Subcutaneous abdominal adipose tissue (tissue), 5 donors: ENCODE measurements around the gene KDM1B.

ENCODE experiments used
- H3K27ac ChIP-seq: one replicate; pipeline ENCODE4 v1.7.0; 2013; ENCODE audit warnings: low read depth, mild to moderate bottlenecking, inconsistent platforms, low read length, moderate library complexity
- H3K27me3 ChIP-seq, 5 donors: one replicate each; pipeline ENCODE4 v1.7.0; 2013; ENCODE audit warnings: low read length in 5 of 5, inconsistent platforms in 1 of 5; ENCODE audit not compliant: control insufficient read depth in 5 of 5, insufficient read depth in 4 of 5
- H3K36me3 ChIP-seq, 5 donors: one replicate each; pipeline ENCODE4 v1.7.0; 2013; ENCODE audit warnings: low read length in 5 of 5; ENCODE audit not compliant: control insufficient read depth in 5 of 5, insufficient read depth in 5 of 5
- H3K4me1 ChIP-seq, 5 donors: one replicate each; pipeline ENCODE4 v1.7.0; 2013; ENCODE audit warnings: low read length in 5 of 5, mild to moderate bottlenecking in 3 of 5, moderate library complexity in 1 of 5; ENCODE audit not compliant: control insufficient read depth in 5 of 5, insufficient read depth in 5 of 5
- H3K4me3 ChIP-seq, 5 donors: one replicate each; pipeline ENCODE4 v1.7.0; 2013; ENCODE audit warnings: low read length in 5 of 5, low read depth in 1 of 5
- H3K9ac ChIP-seq, 5 donors: one replicate each; pipeline ENCODE4 v1.7.0; 2013; ENCODE audit warnings: low read length in 5 of 5, mild to moderate bottlenecking in 4 of 5, moderate library complexity in 3 of 5
- H3K9me3 ChIP-seq, 5 donors: one replicate each; pipeline ENCODE4 v1.7.0; 2013; ENCODE audit warnings: low read length in 5 of 5; ENCODE audit not compliant: control insufficient read depth in 5 of 5
- donor health status: healthy.
- donor health status: healthy.
- donor health status: healthy.
- donor health status: healthy.
- donor health status: healthy.

Gene KDM1B, protein sequence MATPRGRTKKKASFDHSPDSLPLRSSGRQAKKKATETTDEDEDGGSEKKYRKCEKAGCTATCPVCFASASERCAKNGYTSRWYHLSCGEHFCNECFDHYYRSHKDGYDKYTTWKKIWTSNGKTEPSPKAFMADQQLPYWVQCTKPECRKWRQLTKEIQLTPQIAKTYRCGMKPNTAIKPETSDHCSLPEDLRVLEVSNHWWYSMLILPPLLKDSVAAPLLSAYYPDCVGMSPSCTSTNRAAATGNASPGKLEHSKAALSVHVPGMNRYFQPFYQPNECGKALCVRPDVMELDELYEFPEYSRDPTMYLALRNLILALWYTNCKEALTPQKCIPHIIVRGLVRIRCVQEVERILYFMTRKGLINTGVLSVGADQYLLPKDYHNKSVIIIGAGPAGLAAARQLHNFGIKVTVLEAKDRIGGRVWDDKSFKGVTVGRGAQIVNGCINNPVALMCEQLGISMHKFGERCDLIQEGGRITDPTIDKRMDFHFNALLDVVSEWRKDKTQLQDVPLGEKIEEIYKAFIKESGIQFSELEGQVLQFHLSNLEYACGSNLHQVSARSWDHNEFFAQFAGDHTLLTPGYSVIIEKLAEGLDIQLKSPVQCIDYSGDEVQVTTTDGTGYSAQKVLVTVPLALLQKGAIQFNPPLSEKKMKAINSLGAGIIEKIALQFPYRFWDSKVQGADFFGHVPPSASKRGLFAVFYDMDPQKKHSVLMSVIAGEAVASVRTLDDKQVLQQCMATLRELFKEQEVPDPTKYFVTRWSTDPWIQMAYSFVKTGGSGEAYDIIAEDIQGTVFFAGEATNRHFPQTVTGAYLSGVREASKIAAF

GRCh38 chr6:18155150-18155863, at the start of gene KDM1B:
Gene KDM1B (plus strand): TSS chr6:18155422. CDS start chr6:18159896, 4,474 bp downstream.
- Histone ChIP-seq H3K9me3 (no peaks in the 10 kb centered on the region), H3K4me1 (peaks cover 0 to 27% (median 21%) of the 10 kb centered on the region in 5 donors), H3K27me3 (no peaks in the 10 kb centered on the region), H3K36me3 (peaks cover 0 to 5% (median 0%) of the 10 kb centered on the region in 5 donors), H3K27ac (peak within 1 kb of the TSS; percentile 50), H3K4me3 (peak within 1 kb of the TSS; percentile 94 to 97 (median 96)), H3K9ac (peak within 1 kb of the TSS; percentile 44 to 91 (median 86))

- Histone ChIP-seq H3K9me3 (peaks cover 0 to 8% (median 6%) of the 10 kb centered on the region in 5 donors), H3K4me1 (no peaks in the 10 kb centered on the region), H3K4me3 (no peak overlapping the region), H3K27ac (no peak overlapping the region), H3K9ac (no peak overlapping the region), H3K27me3 (no peaks in the 10 kb centered on the region), H3K36me3 (no peaks in the 10 kb centered on the region)
Observed at GRCh38 chr6:18107061-18107460, 48.2 kb upstream of the KDM1B start.

DNA sequence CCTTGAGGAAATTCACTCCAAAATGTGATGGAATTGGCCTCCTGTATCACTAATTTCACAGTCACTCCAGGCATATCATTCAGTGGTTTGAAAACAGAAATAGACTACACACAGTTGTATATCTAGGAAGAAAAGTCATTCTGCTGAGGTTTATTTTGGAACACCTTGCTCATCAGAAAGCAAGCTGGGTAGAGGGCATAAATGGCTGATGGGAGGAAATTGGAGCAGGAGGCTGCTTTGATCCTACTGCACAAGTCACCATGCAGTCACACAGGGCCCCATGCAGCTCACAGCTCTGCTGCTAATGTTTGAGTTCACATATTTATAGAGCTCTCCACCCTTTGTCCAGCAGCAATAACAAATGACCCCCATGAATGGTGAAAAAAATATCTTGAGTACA, 45.1 kb upstream of the KDM1B start:
- Histone ChIP-seq H3K27me3 (no peaks in the 10 kb centered on the region), H3K4me3 (no peak overlapping the region), H3K9ac (no peak overlapping the region), H3K4me1 (no peaks in the 10 kb centered on the region), H3K9me3 (peaks cover 0 to 8% (median 6%) of the 10 kb centered on the region in 5 donors), H3K27ac (no peak overlapping the region), H3K36me3 (no peaks in the 10 kb centered on the region)

- Histone ChIP-seq H3K9me3 (peaks cover 0 to 5% (median 0%) of the 10 kb centered on the region in 5 donors), H3K9ac (no peak overlapping the region), H3K4me1 (peaks cover 0 to 6% (median 0%) of the 10 kb centered on the region in 5 donors), H3K4me3 (no peak overlapping the region), H3K27me3 (no peaks in the 10 kb centered on the region), H3K36me3 (no peaks in the 10 kb centered on the region), H3K27ac (no peak overlapping the region)
Observed at GRCh38 chr6:18115356-18115755, 39.9 kb upstream of the KDM1B start.

- Histone ChIP-seq H3K36me3 (no peaks in the 10 kb centered on the region), H3K9me3 (peaks cover 0 to 5% (median 0%) of the 10 kb centered on the region in 5 donors)
Observed at GRCh38 chr6:18117136-18117535, 38.1 kb upstream of the KDM1B start.

GRCh38 chr6:18118330-18118729, 36.9 kb upstream of the KDM1B start:
- Histone ChIP-seq H3K27ac (no peak overlapping the region), H3K36me3 (no peaks in the 10 kb centered on the region), H3K9me3 (peaks cover 0 to 5% (median 0%) of the 10 kb centered on the region in 5 donors), H3K27me3 (no peaks in the 10 kb centered on the region), H3K4me1 (peaks cover 0 to 22% (median 14%) of the 10 kb centered on the region in 5 donors), H3K4me3 (no peak overlapping the region), H3K9ac (no peak overlapping the region)

More at GRCh38 chr6:18117136-18117535, 38.1 kb upstream of the KDM1B start:
- no peak overlapping the region for H3K9ac ChIP-seq
- peaks cover 0 to 13% (median 7%) of the 10 kb centered on the region in 5 donors for H3K4me1 ChIP-seq
- H3K4me3 ChIP-seq: no peak overlapping the region
- H3K27me3 ChIP-seq: no peaks in the 10 kb centered on the region
- H3K27ac ChIP-seq: no peak overlapping the region

DNA sequence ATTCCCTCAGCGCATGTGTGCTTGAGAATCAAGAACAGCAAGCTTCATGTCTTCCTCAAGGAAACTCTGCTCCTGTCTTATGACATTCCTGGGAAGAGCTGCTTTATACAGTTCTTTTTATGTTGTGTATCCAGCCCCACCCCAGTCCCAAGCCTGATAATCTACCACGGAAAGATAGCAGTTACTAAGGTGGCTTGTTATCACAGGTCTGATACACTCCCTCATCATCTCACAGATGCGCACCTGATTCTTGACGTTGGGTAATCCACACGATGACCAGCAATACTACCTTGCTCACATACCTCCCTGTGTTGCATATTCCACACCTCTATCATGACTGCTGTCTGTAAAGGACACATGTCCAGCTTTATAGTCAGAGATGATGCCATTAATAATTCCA, 36.0 kb upstream of the KDM1B start:
- no peak overlapping the region for H3K9ac ChIP-seq
- H3K27ac ChIP-seq: no peak overlapping the region
- no peaks in the 10 kb centered on the region for H3K36me3 ChIP-seq
- no peaks in the 10 kb centered on the region for H3K27me3 ChIP-seq
- no peak overlapping the region for H3K4me3 ChIP-seq
- peaks cover 0 to 5% (median 0%) of the 10 kb centered on the region in 5 donors for H3K9me3 ChIP-seq
- H3K4me1 ChIP-seq: peaks cover 0 to 22% (median 14%) of the 10 kb centered on the region in 5 donors

GRCh38 chr6:18121580-18122127, 33.6 kb upstream of the KDM1B start:
- H3K27ac ChIP-seq: no peak overlapping the region

More at GRCh38 chr6:18121580-18122127, 33.6 kb upstream of the KDM1B start:
- Histone ChIP-seq H3K4me3 (peak overlapping the region; percentile 8 to 82 (median 76)), H3K9me3 (peaks cover 0 to 5% (median 0%) of the 10 kb centered on the region in 5 donors), H3K9ac (peak overlapping the region in 1 of 5 donors; percentile 68), H3K4me1 (peaks cover 0 to 22% (median 14%) of the 10 kb centered on the region in 5 donors), H3K27me3 (no peaks in the 10 kb centered on the region), H3K36me3 (no peaks in the 10 kb centered on the region)
